Hematopoietic multipotent progenitor cell treated with erythropoietin and hydrocortisone succinate and interleukin-3 and kit ligand, for 17 days (in vitro differentiated cells): ENCODE data around the gene GSTK1.
"Not testable (repeated sequence)": the region's sequence is repeated elsewhere in the genome, so short reads cannot be mapped to it uniquely, and the experiment has no call there.

Experiments
- DNase-seq: peaks from one replicate; pipeline ENCODE4 v3.0.0-alpha.2; 2015; ENCODE audit warnings: low spot score

The GSTK1 gene

DNA sequence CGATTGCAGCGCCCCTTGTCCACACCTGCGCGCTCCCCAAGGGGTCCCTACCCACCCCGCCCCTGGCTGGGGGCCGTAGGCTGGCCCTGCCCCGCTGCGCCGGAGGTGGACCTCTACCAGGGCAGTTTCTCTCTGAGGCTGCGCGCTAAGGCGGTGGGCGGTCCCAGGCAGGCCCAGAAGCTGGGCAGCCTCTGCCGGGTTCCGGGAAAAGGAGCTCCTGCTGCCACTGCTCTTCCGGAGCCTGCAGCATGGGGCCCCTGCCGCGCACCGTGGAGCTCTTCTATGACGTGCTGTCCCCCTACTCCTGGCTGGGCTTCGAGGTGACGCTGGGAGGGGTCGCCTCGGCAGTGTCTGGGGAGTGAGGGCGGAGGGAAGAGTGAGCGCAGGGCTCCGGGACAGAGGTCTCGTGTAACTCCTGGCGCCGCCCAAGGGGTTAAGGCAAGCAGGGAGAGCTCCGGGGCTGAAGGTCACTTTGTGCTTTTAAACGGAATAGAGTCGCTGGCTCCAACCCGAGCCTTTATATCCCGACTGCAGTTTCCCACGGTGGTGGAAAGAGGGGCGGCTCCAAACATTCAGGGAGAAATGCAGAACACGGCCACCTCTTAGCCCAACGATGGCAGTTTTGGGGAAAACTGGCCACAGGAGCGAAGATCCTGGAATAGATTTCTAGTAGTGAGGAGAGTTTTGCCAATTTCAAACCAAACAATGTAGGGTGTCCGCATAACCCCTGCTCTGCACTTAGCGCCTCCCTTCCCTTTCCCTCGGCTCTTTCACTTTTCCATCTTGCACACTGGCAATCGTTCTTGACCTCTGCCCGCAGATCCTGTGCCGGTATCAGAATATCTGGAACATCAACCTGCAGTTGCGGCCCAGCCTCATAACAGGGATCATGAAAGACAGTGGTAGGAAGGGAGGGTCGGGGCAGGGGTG, at the start of gene GSTK1:
GSTK1 (plus strand) TSS at position 176 of the 930 bp plus-strand sequence; CDS start at position 249, 73 bp downstream.
- DNase-seq: peak; percentile 40

DNA sequence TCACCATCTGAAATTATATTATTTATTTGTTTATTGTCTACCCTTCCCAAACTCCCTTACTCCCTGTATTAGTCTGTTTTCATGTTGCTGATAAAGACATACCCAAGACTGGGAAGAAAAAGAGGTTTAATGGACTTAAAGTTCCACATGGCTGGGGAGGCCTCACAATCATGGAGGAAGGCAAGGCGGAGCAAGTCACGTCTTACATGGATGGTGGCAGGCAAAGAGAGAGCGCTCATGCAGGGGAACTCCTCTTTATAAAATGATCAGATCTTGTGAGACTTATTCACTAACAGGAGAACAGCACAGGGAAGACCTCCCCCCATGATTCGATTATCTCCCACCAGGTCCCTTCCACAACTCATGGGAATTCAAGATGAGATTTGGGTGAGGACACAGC, 49.8 kb upstream of the GSTK1 start:
- not testable (repeated sequence) for DNase-seq

DNA sequence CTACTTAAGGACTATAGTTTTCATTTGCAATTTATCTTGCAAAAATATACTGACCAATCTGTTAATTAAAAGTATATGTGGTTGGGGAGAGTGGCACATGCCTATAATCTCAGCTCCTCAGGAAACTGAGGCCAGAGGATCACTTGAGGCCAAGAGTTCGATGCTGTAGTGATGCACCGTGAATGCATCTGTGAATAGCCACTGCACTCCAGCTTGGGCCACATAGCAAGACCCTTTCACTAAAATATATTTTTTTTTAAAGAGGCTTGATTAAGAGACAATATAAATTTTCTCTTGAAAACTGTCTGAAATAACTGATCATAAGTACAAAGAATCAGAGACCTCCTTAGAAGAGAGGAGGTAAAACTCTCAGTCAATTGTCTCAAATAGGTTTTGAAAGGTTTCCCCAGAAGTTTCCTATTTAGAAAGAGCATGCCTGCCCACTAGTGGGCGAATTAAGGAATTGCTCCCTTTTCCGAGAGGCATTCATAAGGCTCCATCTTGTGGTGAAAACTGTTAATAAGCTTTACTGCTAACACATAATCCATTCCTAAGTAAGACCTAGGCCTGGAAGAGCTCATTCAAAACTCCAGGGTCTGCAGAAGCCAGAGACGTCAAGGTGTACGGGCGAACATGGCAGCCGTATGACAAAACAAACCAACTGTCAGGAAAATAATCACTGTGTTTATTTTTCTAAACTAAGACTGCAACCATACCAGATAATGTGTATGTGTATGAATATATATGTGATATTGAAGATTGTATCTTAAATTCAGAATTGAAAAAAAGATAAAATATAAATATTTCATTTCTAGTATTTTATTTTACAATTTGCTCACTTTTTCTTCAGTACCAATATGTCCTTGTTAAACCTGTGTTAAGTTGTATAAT, 48.2 kb upstream of the GSTK1 start:
- DNase-seq: peak; percentile 86

DNA sequence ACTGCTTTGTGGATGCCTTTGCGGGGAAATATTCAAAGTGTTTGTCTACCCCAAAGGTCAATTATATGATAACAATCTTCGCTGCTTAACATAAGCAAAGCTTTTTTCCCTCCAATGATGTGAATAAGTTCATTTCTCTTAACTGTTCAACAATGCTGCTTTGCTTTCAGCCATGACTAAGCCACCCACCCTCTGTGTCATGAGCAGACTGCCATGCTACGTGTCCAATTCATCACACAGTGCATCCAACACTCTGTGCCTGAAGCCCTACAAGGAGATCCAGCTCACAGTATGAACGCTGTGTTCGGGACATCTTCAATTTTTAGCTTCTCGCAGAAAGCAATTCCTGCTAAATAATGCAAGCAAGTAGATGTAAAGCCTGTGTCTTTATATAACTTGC, 47.1 kb upstream of the GSTK1 start:
- DNase-seq: no peak

DNA sequence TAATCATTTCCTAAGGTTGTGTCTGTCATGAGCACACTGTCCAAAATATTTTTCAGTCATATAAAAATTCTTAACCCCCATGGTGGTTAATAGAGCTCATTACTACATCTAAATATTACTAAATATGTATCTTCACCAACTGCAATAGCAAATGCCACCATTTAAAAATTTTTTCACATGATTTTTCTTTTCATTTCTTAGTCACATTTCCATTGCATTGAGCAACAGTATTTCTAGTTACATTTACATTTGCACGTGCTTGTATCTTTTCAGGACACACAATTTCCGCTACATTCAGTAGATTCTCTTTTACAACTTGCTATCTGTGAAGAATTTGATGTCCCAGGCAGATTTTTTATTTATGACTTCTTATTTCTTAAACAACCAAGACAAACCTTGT, 46.6 kb upstream of the GSTK1 start:
- no peak for DNase-seq

DNA sequence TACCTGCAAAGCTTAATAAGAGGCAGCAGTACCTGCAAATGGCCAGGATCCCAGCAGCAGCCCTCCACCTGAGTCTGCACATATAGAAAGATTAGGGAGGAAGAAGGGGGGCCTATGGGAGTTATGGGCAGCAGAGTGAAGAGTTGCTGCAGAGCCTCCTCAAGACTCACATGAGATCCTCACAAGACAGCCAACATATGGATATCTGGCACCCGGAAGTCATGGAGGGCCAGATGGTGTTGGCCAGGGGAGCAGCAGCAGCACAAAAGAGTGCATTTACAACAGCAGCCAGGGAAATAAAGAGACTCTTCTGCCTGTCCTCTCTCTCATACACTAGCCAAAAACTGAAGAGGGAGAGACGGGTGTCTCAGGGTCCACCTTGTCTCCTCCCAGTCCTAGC, 45.4 kb upstream of the GSTK1 start:
- DNase-seq: no peak

DNA sequence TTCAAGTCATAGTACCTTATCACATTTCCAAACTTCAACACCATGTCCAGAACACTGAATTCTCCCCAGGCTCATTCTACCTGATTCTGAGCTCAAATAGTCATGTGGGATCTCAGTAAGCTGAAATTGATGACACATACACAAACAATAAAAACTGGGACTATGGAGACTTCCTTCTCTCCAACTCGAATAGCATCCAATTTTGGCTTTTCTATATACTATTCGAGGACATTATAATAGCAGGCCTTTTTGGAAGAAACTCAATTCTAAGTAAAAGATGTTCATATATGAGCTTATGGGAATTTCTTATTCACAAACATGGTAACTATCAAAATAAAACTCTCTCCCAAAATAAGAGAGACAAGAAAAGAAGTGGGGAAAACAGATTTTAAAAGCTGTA, 42.0 kb upstream of the GSTK1 start:
- no peak for DNase-seq

DNA sequence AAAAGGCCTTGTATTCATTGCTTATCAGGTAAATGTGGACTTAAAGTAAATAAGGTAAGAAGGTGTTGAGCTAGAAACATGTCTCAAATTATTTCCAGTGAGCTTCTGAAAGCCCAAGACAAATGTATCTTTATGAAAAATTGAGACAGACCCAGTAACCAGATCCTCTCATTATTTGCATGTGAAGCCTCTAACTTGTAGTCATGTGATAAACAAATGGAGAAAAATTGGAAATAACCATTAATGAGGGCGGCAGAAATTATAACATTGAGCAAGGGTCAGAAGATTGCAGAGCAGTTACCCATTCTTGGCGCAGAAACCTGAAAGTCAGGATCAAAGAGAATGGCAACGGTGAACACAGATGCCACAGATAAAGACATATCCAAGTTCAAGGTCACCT, 41.5 kb upstream of the GSTK1 start, which contains the start of gene TAS2R40:
TAS2R40 (plus strand) TSS at position 301 of the 400 bp plus-strand sequence; CDS start at position 343, 42 bp downstream.
- no peak for DNase-seq

DNA sequence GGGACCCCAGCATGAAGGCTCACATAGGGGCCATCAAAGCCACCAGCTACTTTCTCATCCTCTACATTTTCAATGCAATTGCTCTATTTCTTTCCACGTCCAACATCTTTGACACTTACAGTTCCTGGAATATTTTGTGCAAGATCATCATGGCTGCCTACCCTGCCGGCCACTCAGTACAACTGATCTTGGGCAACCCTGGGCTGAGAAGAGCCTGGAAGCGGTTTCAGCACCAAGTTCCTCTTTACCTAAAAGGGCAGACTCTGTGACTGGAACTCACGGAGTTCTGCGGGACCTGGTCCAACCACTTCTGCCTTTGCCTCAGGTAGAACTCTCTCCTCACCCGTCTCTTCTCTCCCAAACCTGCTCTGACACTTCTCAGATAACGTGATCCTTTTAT, 40.5 kb upstream of the GSTK1 start:
- no peak for DNase-seq

DNA sequence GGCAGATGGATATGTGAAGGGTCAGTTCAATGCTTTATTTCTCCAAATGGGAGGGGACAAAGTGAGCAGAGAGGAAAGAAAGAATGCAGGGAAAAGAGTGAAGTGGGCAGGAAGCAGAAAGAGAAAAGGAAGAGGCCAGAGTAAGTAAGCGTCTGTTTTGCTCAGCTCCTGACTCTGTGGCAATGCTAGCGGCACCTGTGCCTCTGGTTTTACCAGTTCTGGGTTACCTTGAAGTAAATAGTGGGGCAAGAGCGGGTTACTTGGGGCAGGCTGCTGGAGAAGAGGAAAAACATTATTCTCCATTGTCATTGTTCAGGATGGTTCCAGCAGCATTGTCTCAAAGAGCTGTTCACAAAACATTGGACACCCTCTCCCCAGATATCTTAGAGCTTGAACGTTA, 39.5 kb upstream of the GSTK1 start:
- DNase-seq: no peak

DNA sequence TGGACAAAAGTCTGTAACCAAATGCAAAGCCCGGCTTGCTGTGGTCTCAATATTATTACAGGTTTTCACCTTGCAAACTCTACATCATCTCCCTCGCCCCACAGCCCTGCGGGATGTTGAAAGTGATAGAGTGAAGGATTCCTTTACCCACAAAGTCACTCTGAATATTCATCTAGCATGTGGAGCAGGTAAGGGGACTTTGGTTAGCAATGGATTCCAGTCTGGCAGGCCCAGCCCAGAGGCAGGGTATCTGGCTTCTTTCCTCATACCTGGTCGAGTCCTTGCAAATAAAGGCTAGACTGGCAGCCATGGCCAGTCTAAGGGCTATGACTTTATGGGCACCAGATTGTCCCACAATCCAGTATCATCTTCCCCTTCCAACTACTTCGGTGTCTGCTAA, 38.2 kb upstream of the GSTK1 start:
- no peak for DNase-seq

DNA sequence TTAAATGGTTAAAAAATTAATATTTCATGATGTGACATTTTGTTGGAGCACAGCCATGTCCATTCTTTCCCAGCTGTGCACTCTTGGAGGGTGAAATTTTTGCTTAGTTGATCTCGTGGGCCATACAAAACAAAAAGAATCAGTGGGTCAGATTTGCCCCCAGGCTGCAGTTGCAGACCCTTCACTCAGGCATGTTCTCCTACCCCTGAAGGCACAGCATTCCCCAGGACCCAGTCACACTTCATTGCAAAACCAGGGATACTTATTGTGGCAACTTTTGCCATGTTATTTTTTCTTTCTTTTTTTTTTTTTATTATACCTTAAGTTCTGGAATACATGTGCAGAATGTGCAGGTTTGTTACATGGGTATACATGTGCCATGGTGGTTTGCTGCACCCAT, 35.4 kb upstream of the GSTK1 start:
- DNase-seq: no peak

DNA sequence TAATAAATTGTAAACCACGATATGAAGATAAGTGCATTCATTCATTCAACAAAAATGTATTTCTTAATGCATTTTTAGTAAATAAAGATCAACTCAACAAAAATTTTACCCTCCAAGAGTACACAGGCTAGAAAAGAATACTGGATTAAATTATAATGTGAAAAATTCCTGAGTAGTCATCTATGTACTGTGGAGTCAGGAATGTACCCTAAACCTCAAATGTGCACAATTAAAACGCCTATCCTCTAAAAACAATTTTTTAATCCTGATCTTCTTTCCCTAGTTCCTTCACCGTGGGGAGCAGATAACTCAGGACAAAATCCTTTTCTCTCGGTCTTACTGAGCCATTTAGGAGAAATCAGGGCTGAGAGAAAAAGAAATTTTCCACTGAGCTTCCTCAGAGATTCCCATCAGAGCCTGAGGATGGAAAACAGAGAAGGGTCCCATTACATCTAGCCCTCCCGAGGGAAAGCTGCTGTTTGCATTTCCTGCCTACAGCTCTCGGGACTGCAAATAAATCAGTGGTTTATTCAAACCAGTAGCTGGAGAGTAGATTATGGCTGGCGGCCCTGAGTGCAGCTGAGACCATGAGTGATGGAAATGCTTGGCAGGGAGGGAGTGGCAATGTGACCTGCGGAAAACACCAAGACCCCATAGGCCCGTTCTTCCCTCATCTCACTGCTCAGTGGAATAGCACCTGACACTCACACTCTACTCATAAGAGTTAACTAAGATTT, 34.0 kb upstream of the GSTK1 start:
- DNase-seq: no peak

DNA sequence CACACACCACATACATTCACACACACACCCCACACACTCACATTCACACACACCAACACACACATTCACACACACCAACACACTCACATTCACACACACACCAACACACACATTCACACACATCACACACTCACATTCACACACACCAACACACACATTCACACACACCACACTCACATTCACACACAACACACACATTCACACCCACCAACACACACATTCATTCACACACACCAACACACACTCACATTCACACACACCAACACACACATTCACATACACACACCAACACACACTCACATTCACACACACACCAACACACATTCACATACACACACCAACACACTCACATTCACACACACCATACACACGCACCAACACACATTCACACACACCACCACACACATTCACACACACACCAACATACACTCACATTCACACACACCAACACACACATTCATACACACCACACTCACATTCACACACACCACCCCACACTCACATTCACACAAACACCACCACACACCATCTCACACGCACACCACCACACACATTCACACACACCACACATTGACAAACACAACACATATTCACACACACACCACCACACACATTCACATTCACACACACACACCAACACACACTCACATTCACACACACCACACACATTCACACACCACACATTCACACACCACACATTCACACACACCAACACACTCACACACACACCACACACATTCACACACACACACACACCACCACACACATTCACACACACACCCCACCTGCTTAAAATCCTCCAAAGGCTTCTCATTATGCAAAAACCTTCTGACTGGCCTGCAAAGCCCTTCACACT, 32.4 kb upstream of the GSTK1 start:
- DNase-seq: no peak

DNA sequence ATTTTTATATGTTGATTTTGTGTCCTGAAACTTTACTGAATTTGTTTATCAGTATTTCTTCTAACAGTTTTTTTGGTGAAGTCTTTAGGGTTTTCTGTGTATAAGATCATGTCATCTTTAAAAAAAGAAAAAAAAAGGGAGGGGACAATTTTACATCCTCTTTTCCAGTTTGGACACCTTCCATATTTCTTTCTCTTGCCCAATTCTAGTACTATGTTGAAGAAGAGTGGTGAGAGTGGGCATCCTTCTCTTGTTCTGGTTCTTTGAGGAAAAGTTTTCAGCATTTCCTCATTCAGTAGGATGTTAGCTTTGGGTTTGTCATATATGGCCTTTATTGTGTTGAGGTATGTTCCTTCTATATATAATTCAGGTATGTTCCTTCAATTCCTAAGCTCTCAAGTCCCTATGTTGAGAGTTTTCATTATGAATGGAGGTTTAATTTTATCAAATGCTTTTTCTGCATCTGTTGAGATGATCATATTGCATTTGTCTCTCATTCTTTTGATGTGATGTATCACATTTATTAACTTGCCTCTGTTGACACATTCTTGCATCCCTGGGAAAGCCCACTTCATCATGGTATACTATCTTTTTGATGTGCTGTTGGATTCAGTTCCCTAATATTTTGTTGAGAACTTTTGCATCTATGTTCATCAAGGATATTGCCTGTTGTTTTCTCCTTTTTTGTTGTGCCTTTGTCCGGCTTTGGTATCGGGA, 29.3 kb upstream of the GSTK1 start:
- DNase-seq: no peak

DNA sequence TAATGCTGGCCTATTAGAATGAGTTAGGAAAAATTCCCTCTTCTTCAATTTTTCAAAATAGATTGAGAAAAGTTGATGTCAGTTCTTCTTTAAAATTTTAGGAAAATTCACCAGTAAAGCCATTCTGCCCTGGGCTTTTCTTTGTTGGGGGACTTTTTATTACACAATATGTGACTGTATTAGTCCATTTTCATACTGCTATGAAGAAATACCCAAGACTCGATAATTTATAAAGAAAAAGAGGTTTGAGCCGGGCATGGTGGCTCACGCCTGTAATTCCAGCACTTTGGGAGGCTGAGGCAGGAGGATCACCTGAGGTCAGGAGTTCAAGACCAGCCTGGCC, 28.7 kb upstream of the GSTK1 start:
- DNase-seq: no peak

DNA sequence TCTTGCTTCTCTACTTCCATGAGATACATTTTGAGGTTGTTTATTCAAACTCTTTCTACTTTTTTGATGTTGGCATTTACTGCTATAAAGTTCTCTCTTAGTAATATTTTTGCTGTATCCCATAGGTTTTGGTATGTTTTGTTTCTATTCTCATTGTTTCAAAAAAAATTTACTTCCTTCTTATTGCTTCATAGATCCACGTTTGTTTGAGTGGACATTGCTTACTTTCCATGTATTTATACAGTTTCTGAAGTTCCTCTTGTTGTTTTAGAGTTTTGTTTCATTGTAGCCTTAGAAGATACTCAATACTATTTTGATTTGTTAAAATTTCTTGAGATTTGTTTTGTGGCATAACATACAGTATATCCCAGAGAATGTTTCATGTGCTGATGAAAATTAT, 27.7 kb upstream of the GSTK1 start:
- DNase-seq: no peak

DNA sequence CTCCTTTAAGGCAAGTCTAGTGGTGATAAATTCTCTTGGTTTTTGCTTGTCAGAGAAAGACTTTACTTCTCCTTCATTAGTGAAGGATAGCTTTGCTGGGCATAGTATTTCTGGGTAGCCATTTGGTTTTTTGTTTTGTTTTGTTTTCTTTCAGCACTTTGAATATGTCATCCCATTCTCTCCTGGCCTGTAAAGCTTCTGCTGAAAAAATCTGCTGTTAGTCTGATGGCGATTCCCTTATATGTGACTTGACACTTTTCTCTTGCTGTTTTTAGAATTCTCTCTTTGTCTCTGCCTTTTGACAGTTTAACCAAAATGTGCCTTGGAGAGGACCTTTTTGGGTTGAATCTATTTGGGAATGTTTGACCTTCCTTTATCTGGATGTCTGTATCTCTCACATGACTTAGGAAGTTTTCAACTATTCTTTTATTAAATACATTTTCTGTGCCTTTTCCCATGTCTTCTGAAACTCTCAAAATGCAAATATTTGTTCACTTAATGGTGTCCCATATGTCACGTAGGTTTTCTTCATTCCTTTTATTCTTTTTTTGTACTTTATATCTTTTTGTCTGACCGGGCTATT, 26.7 kb upstream of the GSTK1 start:
- no peak for DNase-seq

DNA sequence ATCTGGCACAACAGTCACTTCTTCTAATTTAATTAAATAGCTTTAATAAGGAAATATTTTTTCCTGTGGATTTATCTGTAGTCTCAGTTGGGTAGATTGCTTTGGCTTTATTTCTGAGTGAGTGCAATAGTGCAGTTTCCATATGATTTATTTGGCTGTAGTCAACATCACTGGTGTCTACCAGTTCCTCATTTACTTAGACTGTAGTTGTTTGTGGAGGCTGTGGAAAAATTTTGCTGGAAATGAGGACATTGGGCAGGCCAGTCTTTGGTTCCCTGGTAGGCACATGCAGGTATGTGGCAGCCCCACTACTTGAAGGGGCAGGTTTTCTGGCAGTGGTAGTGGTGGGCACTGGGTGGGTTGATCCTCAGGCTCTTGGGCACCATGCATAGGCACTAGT, 25.9 kb upstream of the GSTK1 start:
- no peak for DNase-seq

DNA sequence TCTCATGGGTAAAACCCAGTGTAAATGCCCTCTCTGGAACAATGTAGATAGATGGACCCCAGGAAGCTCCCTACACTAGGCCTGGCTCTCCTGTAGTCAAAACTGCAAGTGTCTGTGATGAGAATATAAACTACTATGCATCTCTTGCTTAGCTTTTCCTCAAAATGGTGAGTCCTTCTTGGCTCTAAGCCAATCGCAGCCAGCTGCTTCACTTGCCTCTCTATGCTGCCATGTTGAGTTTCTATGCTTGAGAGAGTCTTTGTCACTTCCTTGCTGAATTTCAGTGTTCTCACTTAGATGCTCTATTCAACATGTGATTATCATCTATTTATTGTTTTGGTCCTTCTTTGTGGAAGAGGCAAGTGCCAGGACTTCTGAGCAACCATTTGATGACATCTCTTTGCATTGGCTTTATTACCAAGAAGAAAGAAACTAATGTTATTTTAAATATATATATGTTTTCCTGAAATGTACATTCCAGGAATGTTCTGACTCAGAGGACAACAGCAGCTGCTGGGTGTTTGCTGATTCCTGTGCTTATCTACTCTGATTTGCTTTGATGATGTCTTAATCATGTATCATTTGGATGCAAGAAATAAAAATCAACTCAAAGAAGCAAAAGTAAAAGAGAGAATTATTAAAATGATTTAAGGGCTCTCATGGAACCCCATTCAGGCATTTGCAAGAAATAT, 24.8 kb upstream of the GSTK1 start:
- no peak for DNase-seq
